Psoas muscle (tissue), 8 donors: ENCODE data around the gene ZFHX3. TPM values are rescaled to one million over a fixed set of nuclear protein-coding genes. Genes with fewer than 3 reads are reported as not detected.

Experiments used
- ATAC-seq, 4 donors: fragments of 200-7000 bp; cut with Tn5 transposase; one replicate each; pipeline ENCODE4 v1.9.1; 2020; ENCODE audit warnings: moderate library complexity in 3 of 4, mild to moderate bottlenecking in 2 of 4
- DNase-seq, 2 donors: peaks; one replicate each; pipeline ENCODE4 v3.0.0-alpha.2; 2020
- H3K27ac ChIP-seq: fragments of 200-600 bp; one replicate; pipeline ENCODE4 v1.8.0; 2022
- H3K27me3 ChIP-seq, 3 donors: fragments of 200-600 bp in 1 of 3; one replicate each; pipeline versions ENCODE4 v1.6.1 to v1.8.0; 2013 to 2022; ENCODE audit warnings: low read length in 2 of 3, mild to moderate bottlenecking in 2 of 3, moderate library complexity in 1 of 3; ENCODE audit not compliant: insufficient read depth in 3 of 3
- H3K36me3 ChIP-seq, 2 donors: fragments of 200-600 bp in 1 of 2; one replicate each; pipeline versions ENCODE4 v1.6.1 to v1.8.0; 2013 to 2022; ENCODE audit warnings: low read depth in 1 of 2, mild to moderate bottlenecking in 1 of 2, moderate library complexity in 1 of 2; ENCODE audit not compliant: insufficient read depth in 1 of 2
- H3K4me1 ChIP-seq: fragments of 200-600 bp; one replicate; pipeline ENCODE4 v1.8.0; 2022
- H3K4me3 ChIP-seq: fragments of 200-600 bp; one replicate; pipeline ENCODE4 v1.8.0; 2022; ENCODE audit warnings: mild to moderate bottlenecking
- H3K9me3 ChIP-seq: fragments of 200-600 bp; one replicate; pipeline ENCODE4 v1.8.0; 2022
- CTCF ChIP-seq: fragments of 200-600 bp; IDR thresholded peaks from one replicate; pipeline ENCODE4 v1.8.0; 2022; ENCODE audit warnings: antibody characterized with exemption
- WGBS, 3 donors: extraction: QIAGEN DNeasy Blood & Tissue Kit; methylation state at CpG; one replicate each; pipeline versions ENCODE4 v1.1.6 to v1.1.7; 2013; 5-methylcytosine and 5-hydroxymethylcytosine counted together
- intact Hi-C, 2 donors: fragments of 100-400 bp; cut with DNase I; formaldehyde crosslinking; loops; one replicate each; pipeline versions ENCODE4 v1.11.0 to v1.14.2; 2022
- polyA plus RNA-seq, 3 donors: library from polyadenylated mRNA; stranded (reverse); fragments of 200-250 nt; gene quantifications; one replicate each; pipeline ENCODE4 v1.2.3, GENCODE V29; 2013
- total RNA-seq, 4 donors: library from RNA; stranded (reverse); fragmentation: NEBNext Ultra II Directional in 2 of 4; extraction: Animal tissue kit (Norgen Biotek cat#: 25700) in 2 of 4; gene quantifications; one replicate each; pipeline versions ENCODE4 v1.2.1 to v1.2.4, GENCODE V29; 2021 to 2023
- donor health status: healthy with polysubstance abuse.
- donor health status: DM: no; HTN: no; CAD: no; lungs with moderate emphysema.
- donor health status: Bipolar disorder and iron deficiency.
- donor health status: healthy.
- donor health status: DM: yes; HTN: yes; CAD: no.
- donor health status: DM: no; HTN: no; CAD: no.
- donor health status: DM: no; HTN: no; CAD: no.
- donor health status: DM: yes; HTN: yes; CAD: no.

The ZFHX3 gene
- total and polyA plus RNA-seq, 7 donors: 3.3 to 36.9 (median 11.5) TPM

GRCh38 chr16:72805486-72805885 lies 242.4 kb downstream of the ZFHX3 start:
- Histone ChIP-seq H3K9me3 (no peaks in the 10 kb centered on the region), H3K27ac (no peak overlapping the region), H3K4me3 (no peak overlapping the region), H3K4me1 (no peaks in the 10 kb centered on the region), H3K27me3 (no peaks in the 10 kb centered on the region), H3K36me3 (peaks cover 3 to 33% of the 10 kb centered on the region in 2 donors)
- DNase-seq (no peak), ATAC-seq (no peak)
- intact Hi-C loops: no loop called here
- no peak for TF ChIP-seq CTCF
- 80 to 83% (median 81%) methylated on average over 3 of the region's 3 CpGs for WGBS, 3 donors

GRCh38 chr16:72800524-72801161 lies 247.3 kb downstream of the ZFHX3 start:
- 56 to 69% (median 61%) methylated on average over 10 of the region's 10 CpGs for WGBS, 3 donors
- DNase-seq (no peak), ATAC-seq (no peak)
- Histone ChIP-seq H3K27ac (no peak overlapping the region), H3K36me3 (peaks cover 3 to 57% of the 10 kb centered on the region in 2 donors), H3K4me1 (no peaks in the 10 kb centered on the region), H3K4me3 (no peak overlapping the region), H3K27me3 (no peaks in the 10 kb centered on the region), H3K9me3 (no peaks in the 10 kb centered on the region)
- no peak for TF ChIP-seq CTCF
- intact Hi-C loops: no loop called here

- Histone ChIP-seq H3K9me3 (no peaks in the 10 kb centered on the region), H3K36me3 (peaks cover 3 to 67% of the 10 kb centered on the region in 2 donors), H3K4me3 (no peak overlapping the region), H3K27ac (no peak overlapping the region), H3K4me1 (no peaks in the 10 kb centered on the region), H3K27me3 (no peaks in the 10 kb centered on the region)
- TF ChIP-seq CTCF: no peak
- DNase-seq (no peak), ATAC-seq (no peak)
- WGBS, 3 donors: 78 to 90% (median 79%) methylated on average over 7 of the region's 7 CpGs
- intact Hi-C loops: no loop called here
These were observed 249.7 kb downstream of the ZFHX3 start for GRCh38 chr16:72798264-72798663.

- WGBS, 3 donors: 81 to 90% (median 81%) methylated on average over 3 of the region's 3 CpGs
- no peak for TF ChIP-seq CTCF
These were observed 250.3 kb downstream of the ZFHX3 start for GRCh38 chr16:72797621-72798020.

GRCh38 chr16:72796222-72796621 lies 251.7 kb downstream of the ZFHX3 start:
- H3K36me3 ChIP-seq: peaks cover 3 to 80% of the 10 kb centered on the region in 2 donors
- 96 to 99% (median 97%) methylated on average over 18 of the region's 18 CpGs for WGBS, 3 donors
- DNase-seq (no peak), ATAC-seq (no peak)
- no peaks in the 10 kb centered on the region for H3K9me3 ChIP-seq
- no peak overlapping the region for H3K4me3 ChIP-seq
- no peak for TF ChIP-seq CTCF
- no peaks in the 10 kb centered on the region for H3K4me1 ChIP-seq
- H3K27ac ChIP-seq: no peak overlapping the region
- intact Hi-C loops: no loop called here
- H3K27me3 ChIP-seq: no peaks in the 10 kb centered on the region

More at GRCh38 chr16:72797621-72798020, 250.3 kb downstream of the ZFHX3 start:
- Histone ChIP-seq H3K4me3 (no peak overlapping the region), H3K27me3 (no peaks in the 10 kb centered on the region), H3K36me3 (peaks cover 3 to 73% of the 10 kb centered on the region in 2 donors), H3K27ac (no peak overlapping the region), H3K9me3 (no peaks in the 10 kb centered on the region), H3K4me1 (no peaks in the 10 kb centered on the region)
- ATAC-seq: peak in 1 of 4 donors; percentile 22
- no peak for DNase-seq
- intact Hi-C loops: no loop called here
